KOPT-K1 (cell line): ENCODE results near the gene TBCK.
"Not testable (repeated sequence)": the region's sequence is repeated elsewhere in the genome, so short reads cannot be mapped to it uniquely, and the experiment has no call there.

Source experiments
- H3K27ac ChIP-seq: fragments of 200-600 bp; sonication (generic); 2 replicates; pipeline ENCODE4 v1.5.1; 2016; ENCODE audit warnings: antibody characterized with exemption, mild to moderate bottlenecking, low read depth, low read length; ENCODE audit not compliant: poor library complexity, severe bottlenecking
- H3K36me3 ChIP-seq: fragments of 200-600 bp; sonication (generic); 2 replicates; pipeline ENCODE4 v1.5.1; 2017; ENCODE audit warnings: antibody characterized with exemption, mild to moderate bottlenecking, low read length, moderate library complexity; ENCODE audit not compliant: insufficient read depth
- H3K9me3 ChIP-seq: fragments of 200-600 bp; sonication (generic); 2 replicates; pipeline ENCODE4 v1.5.1; 2017; ENCODE audit warnings: antibody characterized with exemption, low read length, mild to moderate bottlenecking; ENCODE audit not compliant: insufficient read depth, poor library complexity, severe bottlenecking

The TBCK gene

DNA sequence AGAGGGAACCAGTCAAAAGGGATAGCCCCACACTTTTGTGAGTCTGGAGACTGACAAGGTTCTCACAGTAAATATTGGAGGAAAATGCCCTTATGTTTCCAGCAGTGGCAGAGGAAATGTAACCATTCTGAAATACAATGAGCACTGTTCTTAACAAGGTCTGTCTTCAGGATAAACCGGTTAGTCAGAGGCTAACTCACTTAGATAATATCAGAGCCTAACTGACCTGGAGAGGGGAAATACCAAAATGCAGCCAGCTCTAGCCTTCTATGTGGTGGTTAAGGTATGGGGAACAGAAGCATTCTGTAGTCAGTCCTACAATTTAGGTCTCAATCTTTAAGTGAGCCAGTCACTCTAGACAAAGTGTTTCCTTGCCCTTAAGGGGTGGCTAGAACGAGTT is 70.8 kb downstream of the TBCK start:
- Histone ChIP-seq H3K27ac (no peak overlapping the region), H3K36me3 (peaks cover 15% of the 10 kb centered on the region), H3K9me3 (no peaks in the 10 kb centered on the region)

DNA sequence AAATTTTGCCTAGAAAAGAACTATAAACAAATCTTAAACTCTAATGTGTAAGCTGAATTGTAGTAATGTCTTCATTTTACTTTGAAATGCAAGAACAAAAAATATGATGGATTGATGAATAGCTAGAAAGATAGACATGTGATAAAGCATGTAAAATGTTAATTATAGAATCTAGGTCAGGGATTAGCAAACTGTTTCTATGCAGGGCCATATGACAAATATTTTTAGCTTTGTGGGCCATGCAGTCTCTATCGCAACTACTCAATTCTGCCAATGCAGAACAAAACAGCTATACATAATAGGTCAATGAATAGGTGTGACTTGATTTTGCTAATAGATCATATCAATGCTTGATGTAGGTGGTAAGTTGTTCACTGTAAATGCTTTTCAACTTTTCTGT is 75.3 kb downstream of the TBCK start:
- Histone ChIP-seq H3K27ac (no peak overlapping the region), H3K36me3 (peaks cover 10% of the 10 kb centered on the region; the same call in 1 of the 2 replicates), H3K9me3 (no peaks in the 10 kb centered on the region)

DNA sequence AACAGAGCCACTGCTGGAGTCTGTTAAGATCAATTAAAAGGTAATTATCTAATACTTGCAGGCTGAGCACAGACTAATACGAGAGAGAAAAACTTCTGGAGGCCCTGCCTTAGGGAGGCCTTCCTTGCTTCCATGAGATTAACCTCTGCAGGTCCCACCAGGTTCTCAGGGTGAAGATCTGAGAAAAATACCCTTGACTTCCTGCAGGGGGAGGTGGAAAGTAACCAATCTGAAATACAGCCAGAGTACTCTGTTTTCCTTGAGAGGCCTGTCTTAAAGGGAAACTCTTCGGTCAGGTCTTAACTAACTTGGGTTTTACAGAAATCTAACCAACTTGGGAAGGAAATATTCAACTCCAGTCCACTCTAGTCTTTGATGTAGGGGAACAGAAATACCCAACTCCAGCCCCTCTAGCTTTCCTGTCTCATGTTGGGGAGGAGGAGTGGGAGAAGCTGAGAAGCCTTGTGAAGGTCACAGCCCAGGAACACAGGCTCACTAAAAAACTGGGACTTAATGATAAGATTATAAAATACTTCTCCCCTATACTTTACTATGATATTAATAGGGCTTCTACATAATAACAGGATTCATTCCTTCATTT is 77.1 kb downstream of the TBCK start:
- H3K9me3 ChIP-seq, result no peaks in the 10 kb centered on the region
- peaks cover 26% of the 10 kb centered on the region for H3K36me3 ChIP-seq
- no peak overlapping the region for H3K27ac ChIP-seq

DNA sequence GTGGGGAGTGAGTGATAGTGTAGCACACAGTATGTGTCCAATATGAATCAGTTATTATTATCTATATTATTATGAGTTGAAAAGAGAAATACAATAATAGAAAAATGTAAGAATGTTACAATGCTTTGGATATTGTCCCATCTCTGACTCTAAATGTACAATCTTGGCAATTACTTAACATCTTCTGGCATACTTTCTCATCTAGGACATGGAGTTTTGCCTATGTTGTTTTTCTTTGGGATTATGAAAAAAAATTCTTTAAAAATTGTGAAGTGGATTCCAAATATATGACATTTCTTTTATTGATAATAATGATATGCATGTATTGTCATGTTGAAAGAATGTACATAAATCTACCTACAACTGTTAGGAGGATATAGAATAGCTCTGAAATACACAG is 84.1 kb downstream of the TBCK start:
- Histone ChIP-seq H3K27ac (no peak overlapping the region), H3K9me3 (no peaks in the 10 kb centered on the region), H3K36me3 (peaks cover 71% of the 10 kb centered on the region)

DNA sequence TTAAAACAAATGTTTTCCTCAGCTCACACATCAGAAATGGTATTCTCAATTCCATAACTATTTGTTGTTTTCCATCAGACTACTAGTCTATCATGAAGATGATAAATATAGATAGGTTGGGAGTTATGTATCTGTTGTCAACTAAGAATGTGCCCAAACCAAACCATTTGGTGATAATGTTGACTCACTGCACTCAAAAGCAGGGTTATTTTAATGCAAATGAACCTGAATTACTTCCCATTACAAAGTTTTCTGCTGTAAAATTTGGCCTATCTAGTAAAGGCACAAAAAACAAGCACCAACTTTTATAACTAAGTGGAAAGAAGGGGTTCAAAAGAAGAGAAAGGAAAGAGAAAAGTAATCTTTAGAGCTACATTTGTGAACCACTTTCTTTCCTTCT is 93.5 kb downstream of the TBCK start:
- H3K36me3 ChIP-seq, result peaks cover 20% of the 10 kb centered on the region
- no peaks in the 10 kb centered on the region for H3K9me3 ChIP-seq
- no peak overlapping the region for H3K27ac ChIP-seq

DNA sequence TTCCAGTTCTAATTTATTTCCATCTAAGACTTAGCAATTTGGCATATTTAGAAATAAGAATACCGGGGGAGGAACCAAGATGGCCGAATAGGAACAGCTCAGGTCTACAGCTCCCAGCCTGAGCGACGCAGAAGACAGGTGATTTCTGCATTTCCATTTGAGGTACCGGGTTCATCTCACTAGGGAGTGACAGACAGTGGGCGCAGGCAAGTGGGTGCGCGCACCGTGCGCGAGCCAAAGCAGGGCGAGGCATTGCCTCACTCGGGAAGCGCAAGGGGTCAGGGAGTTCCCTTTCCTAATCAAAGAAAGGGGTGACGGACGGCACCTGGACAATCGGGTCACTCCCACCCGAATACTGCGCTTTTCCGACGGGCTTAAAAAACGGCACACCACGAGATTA is 102.7 kb downstream of the TBCK start:
- peaks cover 12% of the 10 kb centered on the region for H3K36me3 ChIP-seq
- not testable (repeated sequence) for H3K9me3 ChIP-seq, H3K27ac ChIP-seq

DNA sequence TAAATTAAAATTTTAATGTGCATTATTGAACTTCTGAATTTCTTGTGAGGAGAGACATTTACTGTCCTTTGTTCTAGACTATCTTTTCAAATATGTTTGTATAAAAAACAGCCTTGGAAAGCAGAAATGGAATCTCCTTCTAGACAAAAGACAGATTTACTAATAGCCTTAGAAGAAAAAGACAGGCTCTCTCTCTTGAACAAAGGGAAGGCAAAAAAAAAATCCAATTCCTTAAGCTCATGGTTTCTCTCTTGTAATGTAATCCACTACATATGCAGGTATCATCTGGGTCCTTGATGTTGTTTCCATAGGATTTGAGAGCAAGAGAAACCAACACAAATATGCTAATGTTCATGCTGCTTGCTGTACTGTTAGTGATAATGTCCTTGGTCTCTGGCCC is 106.0 kb downstream of the TBCK start:
- Histone ChIP-seq H3K9me3 (peaks cover 6% of the 10 kb centered on the region), H3K27ac (no peak overlapping the region)

DNA sequence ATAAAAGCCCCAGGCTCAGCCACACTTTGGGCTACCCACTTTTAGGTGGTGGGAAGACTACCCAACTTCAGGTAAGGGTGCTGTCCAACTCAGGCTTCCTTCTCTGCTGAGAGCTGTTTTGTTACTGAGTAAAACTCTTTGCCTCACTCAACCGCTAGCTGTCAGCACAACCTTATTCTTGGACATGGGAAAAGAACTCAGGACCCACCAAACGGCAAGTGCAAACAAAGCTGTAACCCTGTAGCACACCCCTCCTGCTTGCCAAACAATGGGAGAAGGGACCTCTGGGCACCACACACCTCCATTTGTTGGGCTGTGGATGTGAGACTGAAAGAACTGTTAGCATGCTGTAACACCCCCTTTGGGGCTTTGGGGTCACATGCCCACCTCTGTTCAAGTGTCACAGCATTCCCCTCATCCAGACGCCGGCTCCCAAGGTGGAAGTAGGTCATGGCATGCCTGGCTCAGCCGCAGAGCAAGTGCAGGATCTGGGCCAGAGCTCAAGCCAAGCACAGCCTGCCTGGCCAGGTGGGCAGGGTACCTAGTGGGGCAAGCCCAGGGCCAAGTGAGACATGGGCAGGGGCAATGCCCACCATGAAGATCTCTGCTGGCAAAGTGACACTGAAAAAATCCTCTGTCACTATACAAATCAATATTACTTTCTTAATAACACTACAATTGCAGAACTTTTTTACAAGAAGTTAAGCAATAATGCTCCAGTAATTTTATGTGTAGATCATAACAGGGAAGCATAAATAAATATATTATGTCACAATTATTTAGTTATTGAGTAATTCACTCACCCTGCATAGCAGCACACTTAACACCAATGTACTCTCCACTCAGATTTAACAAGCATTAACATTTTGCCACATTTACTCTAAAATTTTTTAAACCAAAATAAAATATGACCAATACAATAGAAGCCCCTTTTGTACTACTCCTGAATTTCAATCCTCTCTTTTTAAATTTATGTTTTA is 107.2 kb downstream of the TBCK start:
- peaks cover 6% of the 10 kb centered on the region for H3K9me3 ChIP-seq

More for the DNA sequence above, 106.0 kb downstream of the TBCK start:
- peaks cover 17% of the 10 kb centered on the region for H3K36me3 ChIP-seq

DNA sequence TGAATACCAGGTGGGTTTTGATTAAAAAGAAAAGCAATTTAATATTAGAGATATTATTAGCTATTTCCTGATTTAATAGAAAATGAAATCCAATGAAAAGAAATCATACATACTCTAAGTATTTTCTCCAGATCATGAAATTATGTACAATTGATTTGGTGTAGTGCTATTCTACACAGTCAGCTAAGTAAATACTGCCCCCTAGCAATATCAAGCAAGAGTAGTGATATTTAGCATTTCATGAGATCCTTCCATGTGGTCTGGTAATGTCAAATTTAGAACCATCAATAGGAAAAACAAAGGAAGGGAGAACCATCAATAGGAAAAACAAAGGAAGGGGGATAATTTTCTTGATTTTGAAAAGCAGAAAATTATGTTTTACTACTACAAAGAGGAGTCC is 114.6 kb downstream of the TBCK start:
- Histone ChIP-seq H3K27ac (no peak overlapping the region), H3K36me3 (no peaks in the 10 kb centered on the region)

More for the DNA sequence above, 107.2 kb downstream of the TBCK start:
- Histone ChIP-seq H3K27ac (no peak overlapping the region), H3K36me3 (peaks cover 17% of the 10 kb centered on the region)

DNA sequence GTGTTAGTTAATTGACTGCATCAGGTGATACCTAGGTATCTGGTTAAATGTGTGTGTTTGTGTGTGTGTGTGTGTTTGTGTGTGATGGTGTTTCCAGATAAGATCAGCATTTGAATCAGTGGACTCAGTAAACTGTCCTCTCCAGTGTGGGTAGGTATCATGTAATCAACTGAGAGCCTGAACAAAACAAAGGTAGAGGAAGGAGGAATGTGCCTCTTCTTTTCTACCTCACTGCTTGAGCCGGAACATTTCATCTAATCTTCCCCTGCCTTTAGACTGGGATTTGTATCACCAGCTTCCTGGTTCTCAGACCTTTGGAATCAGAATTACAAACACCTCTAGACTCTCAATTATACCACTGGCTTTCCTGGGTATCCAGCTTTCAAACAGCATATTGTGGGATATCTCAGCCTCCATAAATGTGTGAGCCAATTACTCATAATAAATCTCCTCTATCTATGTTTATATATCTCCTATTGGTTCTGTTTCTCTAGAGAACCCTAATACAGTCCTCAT is 120.5 kb downstream of the TBCK start:
- Histone ChIP-seq H3K27ac (no peak overlapping the region), H3K9me3 (no peaks in the 10 kb centered on the region), H3K36me3 (peaks cover 18% of the 10 kb centered on the region)

More for the DNA sequence above, 114.6 kb downstream of the TBCK start:
- no peaks in the 10 kb centered on the region for H3K9me3 ChIP-seq

DNA sequence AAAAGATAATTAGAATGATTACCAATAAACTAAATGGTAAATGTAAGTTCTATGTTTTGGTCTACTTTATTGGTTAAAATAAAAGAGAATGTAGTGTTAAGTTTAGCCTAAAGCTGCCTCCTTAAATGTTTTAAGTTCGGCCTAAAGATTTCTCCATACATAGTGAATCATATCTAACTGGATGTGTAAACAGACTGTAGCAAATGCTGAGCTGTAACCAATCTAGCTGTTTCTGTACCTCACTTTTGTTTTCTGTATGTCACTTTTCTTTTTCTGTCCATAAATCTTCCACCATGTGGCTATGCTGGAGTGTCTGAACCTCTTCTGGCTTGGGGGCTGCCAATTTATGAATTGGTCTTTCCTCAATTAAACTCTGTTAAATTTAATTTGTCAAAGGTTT is 121.2 kb downstream of the TBCK start:
- H3K9me3 ChIP-seq, result no peaks in the 10 kb centered on the region
- H3K27ac ChIP-seq, result no peak overlapping the region
- peaks cover 18% of the 10 kb centered on the region for H3K36me3 ChIP-seq

DNA sequence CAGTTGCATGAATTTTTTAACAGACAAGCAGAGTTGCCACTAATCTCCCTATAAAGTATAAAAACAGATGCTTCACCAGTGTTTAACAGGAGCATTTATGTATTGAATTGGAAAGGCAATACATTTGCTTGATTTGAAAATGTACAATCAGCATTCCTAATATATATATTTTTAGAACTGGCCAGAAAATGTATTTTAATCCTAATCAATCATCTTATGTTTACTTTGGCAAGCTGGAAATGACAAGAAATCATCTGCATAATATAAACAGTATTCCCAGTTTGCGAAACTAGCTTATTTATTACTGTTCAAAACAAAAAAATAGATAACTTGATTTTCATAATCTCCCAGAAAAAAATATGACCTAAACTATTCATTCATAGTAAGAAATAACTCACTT is 123.9 kb downstream of the TBCK start:
- no peaks in the 10 kb centered on the region for H3K9me3 ChIP-seq
- no peak overlapping the region for H3K27ac ChIP-seq
- peaks cover 36% of the 10 kb centered on the region for H3K36me3 ChIP-seq

DNA sequence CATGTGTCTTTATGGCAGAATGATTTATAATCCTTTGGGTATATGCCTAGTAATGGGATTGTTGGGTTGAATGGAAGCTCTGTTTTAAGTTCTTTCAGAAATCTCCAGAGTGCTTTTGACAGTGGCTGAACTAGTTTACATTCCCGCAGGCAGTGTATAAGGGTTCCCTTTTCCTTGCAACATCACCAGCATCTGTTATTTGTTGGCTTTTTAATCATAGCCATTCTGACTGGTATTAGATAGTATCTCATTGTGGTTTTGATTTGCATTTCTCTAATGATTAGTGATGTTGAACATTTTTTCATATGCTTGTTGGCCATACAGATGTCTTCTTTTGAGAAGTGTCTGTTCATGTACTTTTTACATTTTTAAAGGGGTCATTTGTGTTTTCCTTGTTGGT is 129.8 kb downstream of the TBCK start:
- H3K27ac ChIP-seq, result no peak overlapping the region
- no peaks in the 10 kb centered on the region for H3K9me3 ChIP-seq
- H3K36me3 ChIP-seq, result peaks cover 30% of the 10 kb centered on the region

DNA sequence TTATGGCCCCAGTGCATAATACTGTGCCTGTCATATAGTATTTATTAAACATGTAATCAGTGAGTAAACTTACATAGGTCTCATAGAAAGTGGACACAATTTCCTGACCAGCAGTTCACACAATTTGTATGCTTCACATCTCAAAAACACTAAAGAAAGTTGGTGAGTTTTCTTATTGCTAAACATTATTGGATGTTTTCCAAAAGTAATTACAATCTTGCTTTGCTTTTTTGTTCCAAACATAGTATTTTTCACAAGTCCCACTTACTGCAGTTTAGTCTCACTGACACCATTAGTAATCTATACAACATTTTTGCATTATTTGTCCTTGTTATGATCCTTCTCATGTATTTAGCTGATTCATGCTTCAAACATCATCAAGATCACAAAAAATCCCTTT is 132.5 kb downstream of the TBCK start:
- Histone ChIP-seq H3K36me3 (peaks cover 16% of the 10 kb centered on the region), H3K9me3 (no peaks in the 10 kb centered on the region), H3K27ac (no peak overlapping the region)

DNA sequence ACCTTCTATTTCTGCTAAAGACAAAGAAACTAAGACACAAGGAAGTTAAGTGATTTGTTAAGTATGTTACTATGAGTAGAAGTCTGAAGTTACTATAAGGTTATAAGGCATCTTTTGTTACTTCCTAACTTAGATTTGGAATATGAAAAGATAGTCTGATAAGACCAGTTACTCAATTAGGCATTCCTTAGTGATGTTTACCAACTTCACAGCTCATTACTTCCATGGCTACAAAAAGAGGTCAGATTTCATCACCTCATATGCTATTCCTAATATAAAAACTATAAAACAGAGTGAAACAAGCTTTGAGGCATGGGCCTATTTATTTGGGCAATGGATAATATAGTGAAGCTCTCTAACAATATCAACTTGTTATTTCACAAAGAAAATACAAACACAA is 143.1 kb downstream of the TBCK start:
- H3K9me3 ChIP-seq, result no peaks in the 10 kb centered on the region
- peaks cover 11% of the 10 kb centered on the region for H3K36me3 ChIP-seq
- H3K27ac ChIP-seq, result no peak overlapping the region
